Muscle layer of colon (tissue), 2 donors: Measurements from ENCODE around the gene DLGAP3.

Experiments used
- H3K27ac ChIP-seq: one replicate; pipeline ENCODE4 v1.7.0; 2013; ENCODE audit warnings: low read depth, mild to moderate bottlenecking, low read length, moderate library complexity
- H3K27me3 ChIP-seq, 2 donors: one replicate each; pipeline ENCODE4 v1.7.0; 2013; ENCODE audit warnings: low read length in 2 of 2, mild to moderate bottlenecking in 2 of 2; ENCODE audit not compliant: insufficient read depth in 2 of 2, control insufficient read depth in 1 of 2
- H3K36me3 ChIP-seq: one replicate; pipeline ENCODE4 v1.7.0; 2013; ENCODE audit warnings: mild to moderate bottlenecking, low read length; ENCODE audit not compliant: insufficient read depth
- H3K4me1 ChIP-seq: one replicate; pipeline ENCODE4 v1.7.0; 2013; ENCODE audit warnings: mild to moderate bottlenecking, low read length; ENCODE audit not compliant: insufficient read depth
- H3K4me3 ChIP-seq, 2 donors: one replicate each; pipeline ENCODE4 v1.7.0; 2013; ENCODE audit warnings: low read length in 2 of 2, low read depth in 1 of 2, mild to moderate bottlenecking in 1 of 2, moderate library complexity in 1 of 2
- H3K9ac ChIP-seq: one replicate; pipeline ENCODE4 v1.7.0; 2013; ENCODE audit warnings: low read length
- H3K9me3 ChIP-seq: one replicate; pipeline ENCODE4 v1.7.0; 2013; ENCODE audit warnings: mild to moderate bottlenecking, low read length
- donor health status: abdominal sarcoma.
- donor health status: Adenocarcinoma of cecum.

DLGAP3 gene

DNA sequence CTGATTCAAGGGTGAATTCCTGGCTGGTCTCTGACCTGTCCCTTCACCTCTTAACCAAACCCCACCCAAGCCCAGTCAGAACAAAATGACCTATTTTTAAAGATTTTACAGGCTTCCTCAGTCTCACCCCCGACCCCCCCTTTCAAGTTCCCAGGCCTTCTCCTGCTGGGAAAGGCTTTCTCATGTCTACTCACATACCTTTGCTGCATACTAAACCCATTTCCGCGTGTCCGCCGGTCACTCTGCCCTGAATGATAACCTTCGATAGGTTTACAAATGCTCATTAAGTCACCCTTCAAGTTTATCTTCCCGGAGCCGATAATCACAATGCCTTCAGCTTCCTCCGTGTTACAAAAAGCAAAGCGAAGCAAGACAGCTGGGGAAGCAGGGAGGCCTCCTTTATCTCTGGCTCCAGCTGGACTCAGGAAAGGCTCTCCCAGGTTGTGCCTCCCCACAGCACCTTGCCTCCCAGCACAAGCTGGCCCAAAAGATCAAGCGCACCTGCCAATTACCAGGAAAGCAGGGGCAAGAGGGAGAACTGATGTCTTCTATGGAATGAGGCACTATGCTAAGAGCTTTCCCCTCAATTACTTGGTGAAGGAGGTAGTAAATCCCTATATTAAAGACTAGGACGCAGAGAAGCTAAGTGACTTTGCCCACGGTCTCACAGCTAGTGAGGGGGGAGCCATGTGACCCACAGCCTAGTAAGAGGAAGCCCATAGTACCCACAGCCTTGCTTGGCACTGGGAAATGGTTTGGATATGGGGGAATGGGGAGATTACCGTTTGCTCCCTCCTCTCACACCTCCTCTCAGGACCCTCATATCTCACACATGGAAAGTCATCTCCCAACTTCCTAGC is 85.8 kb downstream of the DLGAP3 start:
- Histone ChIP-seq H3K9me3 (no peaks in the 10 kb centered on the region), H3K4me1 (no peaks in the 10 kb centered on the region), H3K4me3 (no peak overlapping the region), H3K27ac (no peak overlapping the region), H3K27me3 (no peaks in the 10 kb centered on the region), H3K36me3 (no peaks in the 10 kb centered on the region), H3K9ac (no peak overlapping the region)

DNA sequence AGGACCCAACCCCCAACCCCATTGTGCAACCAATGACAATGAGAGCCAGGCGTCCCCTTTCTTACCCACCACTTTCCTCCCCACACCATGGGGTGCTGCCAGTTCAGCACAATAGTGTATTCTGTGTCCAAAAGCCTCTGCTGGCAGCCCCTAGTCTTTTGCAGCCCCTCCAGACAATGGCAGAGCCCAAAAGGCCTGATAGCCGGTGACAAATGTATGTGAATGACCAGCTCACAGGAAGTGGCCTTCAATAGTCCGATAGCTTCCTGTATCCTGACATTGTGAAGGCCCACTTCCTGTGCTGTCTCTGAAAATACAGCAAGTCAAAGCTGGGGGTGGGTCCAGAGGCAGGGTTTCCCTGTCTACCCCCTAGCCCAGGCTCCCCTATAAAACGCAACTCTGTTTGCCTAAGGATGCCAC is 86.5 kb downstream of the DLGAP3 start:
- H3K9me3 ChIP-seq: no peaks in the 10 kb centered on the region
- no peaks in the 10 kb centered on the region for H3K27me3 ChIP-seq
- H3K36me3 ChIP-seq: no peaks in the 10 kb centered on the region
- H3K4me1 ChIP-seq: no peaks in the 10 kb centered on the region
- no peak overlapping the region for H3K4me3 ChIP-seq
- no peak overlapping the region for H3K9ac ChIP-seq
- H3K27ac ChIP-seq: no peak overlapping the region

DNA sequence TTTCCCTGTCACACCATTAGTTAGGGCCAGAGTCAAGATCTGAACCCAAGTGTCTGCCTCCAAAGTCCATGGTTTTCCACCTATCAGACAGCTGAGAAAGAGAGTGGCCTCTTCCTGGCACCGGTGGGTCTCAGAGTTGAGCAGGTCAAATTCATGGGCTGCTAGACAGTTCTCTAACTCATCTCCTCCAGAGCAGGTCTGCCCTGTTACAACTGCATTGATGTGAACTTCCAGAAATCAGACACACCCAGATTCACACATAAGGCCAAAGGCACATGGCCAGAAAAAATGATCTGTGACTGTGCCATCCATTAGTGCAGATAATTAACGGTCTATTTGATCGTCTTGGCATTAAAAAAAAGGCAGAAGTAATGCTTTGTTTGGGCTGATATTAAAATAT is 87.4 kb downstream of the DLGAP3 start:
- Histone ChIP-seq H3K4me3 (no peak overlapping the region), H3K9me3 (no peaks in the 10 kb centered on the region), H3K4me1 (no peaks in the 10 kb centered on the region), H3K27me3 (no peaks in the 10 kb centered on the region), H3K36me3 (no peaks in the 10 kb centered on the region), H3K9ac (no peak overlapping the region), H3K27ac (no peak overlapping the region)

DNA sequence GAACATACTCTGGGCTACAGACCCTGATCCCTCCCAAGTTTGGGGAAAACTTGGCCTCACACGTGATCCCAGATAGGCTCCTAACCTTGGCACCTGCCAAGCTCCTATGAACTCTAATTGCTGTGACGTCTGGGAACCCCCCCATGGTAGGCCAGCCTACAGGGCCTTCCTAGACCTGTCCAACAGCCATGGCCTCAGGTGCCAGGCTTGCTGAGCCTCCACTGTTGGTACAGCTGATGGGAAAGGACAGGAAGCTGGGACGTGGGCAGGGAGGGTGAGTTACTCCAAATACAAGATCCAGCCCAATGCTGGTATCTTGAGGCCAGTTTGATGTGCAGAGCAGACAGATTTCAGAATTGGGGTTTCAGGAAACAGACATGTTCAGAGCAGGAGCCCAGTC is 89.0 kb downstream of the DLGAP3 start:
- Histone ChIP-seq H3K36me3 (no peaks in the 10 kb centered on the region), H3K4me3 (no peak overlapping the region), H3K4me1 (no peaks in the 10 kb centered on the region), H3K9me3 (no peaks in the 10 kb centered on the region), H3K9ac (no peak overlapping the region), H3K27me3 (no peaks in the 10 kb centered on the region), H3K27ac (no peak overlapping the region)

DNA sequence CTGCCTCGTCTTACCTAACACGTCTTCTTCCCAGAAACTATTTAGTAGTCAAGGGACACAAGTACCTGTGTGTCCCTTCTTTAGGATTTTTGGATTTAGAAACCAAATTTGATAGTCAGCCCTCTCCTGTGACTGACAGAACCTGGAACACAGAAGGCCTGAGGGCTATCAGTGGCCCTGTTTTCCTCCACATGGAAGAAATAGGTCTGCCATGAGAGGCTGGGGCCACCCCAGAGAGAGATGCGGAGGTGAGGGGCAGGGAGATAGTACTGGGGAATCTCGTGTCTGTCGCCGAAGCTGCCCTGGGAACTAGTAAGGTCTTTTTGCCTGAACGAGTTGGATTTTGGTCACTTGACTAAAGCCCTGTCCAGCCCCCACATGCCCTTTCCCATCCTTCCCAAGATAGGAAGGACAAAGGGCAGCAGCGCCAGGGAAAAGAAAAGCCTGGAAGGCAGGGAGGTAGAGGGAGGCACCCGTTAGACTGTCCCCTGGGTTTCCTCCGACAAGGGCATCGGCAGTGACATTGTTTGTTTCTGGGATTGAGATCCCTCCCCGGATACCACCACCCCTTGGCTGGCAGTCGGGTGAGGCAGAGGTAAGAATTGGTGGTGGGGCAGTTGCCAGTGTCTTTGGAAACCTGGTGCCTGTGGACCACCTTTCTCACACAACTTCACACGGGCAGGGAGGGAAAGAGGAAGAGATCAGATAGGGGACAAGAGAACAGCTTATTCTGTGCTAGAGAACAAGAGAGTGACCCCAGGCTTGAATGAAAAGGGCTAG is 89.7 kb downstream of the DLGAP3 start:
- no peak overlapping the region for H3K9ac ChIP-seq
- no peaks in the 10 kb centered on the region for H3K9me3 ChIP-seq
- H3K27me3 ChIP-seq: no peaks in the 10 kb centered on the region
- H3K4me1 ChIP-seq: no peaks in the 10 kb centered on the region
- no peak overlapping the region for H3K4me3 ChIP-seq
- no peaks in the 10 kb centered on the region for H3K36me3 ChIP-seq
- no peak overlapping the region for H3K27ac ChIP-seq

DNA sequence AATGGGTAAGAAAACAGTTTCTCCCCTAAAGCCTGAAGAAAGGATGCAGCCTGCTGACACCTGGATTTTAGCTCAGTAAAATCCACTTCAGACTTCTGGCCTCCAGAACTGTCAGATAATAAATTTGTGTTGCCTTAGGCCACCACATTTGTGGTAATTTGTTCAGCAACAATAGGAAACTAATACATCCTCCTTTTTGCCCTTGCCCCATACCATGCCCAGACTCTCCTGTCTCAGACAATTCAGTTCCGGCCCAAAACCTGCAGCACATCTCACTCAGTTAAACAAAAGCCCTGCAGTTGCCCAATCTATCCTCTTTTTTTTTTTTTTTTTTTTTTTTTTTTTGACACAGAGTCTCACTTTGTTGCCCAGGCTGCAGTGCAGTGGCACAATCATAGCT is 95.7 kb downstream of the DLGAP3 start:
- Histone ChIP-seq H3K4me3 (no peak overlapping the region), H3K4me1 (no peaks in the 10 kb centered on the region), H3K27me3 (no peaks in the 10 kb centered on the region)

DNA sequence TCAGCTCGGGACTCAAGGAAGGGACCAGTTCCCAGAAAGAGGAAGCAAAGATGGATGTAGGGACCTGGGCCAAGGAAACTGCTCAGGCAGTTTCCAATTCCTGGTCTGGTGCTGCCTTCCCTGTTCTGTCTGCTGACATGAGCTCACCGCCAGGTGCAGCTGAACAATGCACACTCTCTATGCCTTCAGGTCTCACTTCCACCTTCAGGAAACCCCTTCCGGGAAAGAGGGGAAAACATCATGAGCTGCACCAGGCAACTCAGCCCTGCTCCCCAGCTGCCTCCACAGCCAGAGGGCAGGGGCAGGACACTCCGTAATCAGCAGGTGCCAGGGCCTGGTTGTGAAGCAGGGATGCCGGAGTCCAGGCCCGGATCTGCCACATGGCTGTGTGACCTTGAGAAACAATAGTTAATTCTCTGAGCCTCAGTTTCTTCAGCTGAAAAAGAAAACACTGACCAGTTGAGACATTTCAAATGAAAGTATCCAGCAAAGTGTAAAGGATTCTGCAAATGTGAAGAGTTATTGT is 97.7 kb downstream of the DLGAP3 start:
- Histone ChIP-seq H3K27me3 (no peaks in the 10 kb centered on the region), H3K9me3 (no peaks in the 10 kb centered on the region), H3K27ac (no peak overlapping the region), H3K4me3 (no peak overlapping the region), H3K4me1 (no peaks in the 10 kb centered on the region), H3K36me3 (no peaks in the 10 kb centered on the region), H3K9ac (no peak overlapping the region)

More for the DNA sequence above, 95.7 kb downstream of the DLGAP3 start:
- Histone ChIP-seq H3K9ac (no peak overlapping the region), H3K9me3 (no peaks in the 10 kb centered on the region), H3K36me3 (no peaks in the 10 kb centered on the region), H3K27ac (no peak overlapping the region)

DNA sequence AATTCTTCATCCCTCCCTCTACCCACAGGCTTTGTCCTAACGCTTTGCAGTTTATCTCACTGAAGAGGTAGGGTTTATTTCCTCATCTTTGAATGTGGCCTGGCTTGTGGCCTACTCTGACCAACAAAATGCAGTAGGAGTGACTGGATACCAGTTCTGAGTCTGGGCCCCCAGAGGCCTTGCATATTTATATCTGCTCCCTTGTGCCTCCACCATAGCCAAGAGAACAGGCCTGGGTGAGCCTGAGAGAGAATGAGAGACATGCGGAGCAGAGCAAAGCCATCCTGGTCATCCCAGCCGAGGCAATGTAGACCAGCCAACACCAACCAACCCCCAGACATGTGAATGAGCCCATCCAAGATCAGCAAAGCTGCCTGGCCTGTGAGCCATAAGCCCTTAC is 100.2 kb downstream of the DLGAP3 start:
- Histone ChIP-seq H3K36me3 (no peaks in the 10 kb centered on the region), H3K4me3 (no peak overlapping the region), H3K4me1 (no peaks in the 10 kb centered on the region), H3K9me3 (no peaks in the 10 kb centered on the region), H3K27ac (no peak overlapping the region), H3K27me3 (no peaks in the 10 kb centered on the region), H3K9ac (no peak overlapping the region)

DNA sequence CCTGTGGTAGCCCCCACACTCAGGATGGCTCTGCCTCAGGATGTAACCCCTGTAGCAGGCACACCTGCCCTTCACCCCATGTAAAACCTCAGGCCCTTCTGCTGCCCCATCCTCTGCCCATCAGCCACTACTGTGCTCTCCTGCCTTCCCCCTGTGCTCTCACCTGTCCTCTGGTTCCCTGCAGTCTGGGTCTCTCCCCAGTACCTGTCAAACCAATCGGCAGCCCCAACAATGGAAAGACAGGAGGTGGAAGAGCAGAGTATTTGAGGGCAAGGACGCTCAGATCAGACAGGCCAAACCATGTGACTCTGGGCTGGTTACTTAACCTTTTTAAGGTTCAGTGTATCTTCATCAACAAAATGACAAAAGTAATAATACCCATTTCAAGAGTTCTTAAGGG is 100.8 kb downstream of the DLGAP3 start:
- no peaks in the 10 kb centered on the region for H3K9me3 ChIP-seq
- no peak overlapping the region for H3K9ac ChIP-seq
- no peaks in the 10 kb centered on the region for H3K4me1 ChIP-seq
- no peaks in the 10 kb centered on the region for H3K36me3 ChIP-seq
- no peak overlapping the region for H3K4me3 ChIP-seq
- no peaks in the 10 kb centered on the region for H3K27me3 ChIP-seq
- no peak overlapping the region for H3K27ac ChIP-seq

DNA sequence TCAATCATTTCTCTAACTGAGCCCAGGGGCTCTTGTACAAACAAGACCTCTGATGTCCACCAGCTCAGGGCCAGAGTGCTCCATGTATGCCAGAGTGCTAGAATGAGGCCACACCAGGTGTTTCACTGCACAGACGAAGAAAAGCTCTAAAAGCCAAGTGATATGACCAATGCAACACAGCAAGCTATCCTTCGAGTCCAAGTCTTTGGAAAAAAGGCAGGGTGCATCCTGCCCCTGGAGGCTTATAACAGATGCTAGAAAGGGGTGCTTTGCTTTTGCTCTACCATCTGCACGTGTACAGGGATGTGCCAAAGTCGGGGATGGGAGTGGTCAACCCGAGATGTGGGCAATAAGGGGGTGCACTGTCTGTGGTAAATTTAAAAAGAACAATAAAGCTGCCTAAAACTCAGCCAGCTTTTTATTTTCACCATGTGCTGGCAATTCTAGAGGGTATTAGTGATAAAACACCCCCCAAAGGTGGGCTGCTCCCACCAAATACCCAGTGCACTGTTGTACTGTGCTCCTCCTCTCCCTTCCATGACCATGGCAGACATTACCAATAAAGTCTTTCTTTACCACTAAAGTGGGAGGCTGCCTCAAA is 102.0 kb downstream of the DLGAP3 start:
- H3K36me3 ChIP-seq: no peaks in the 10 kb centered on the region
- no peak overlapping the region for H3K27ac ChIP-seq
- no peaks in the 10 kb centered on the region for H3K4me1 ChIP-seq
- H3K9me3 ChIP-seq: no peaks in the 10 kb centered on the region
- H3K9ac ChIP-seq: no peak overlapping the region
- H3K4me3 ChIP-seq: no peak overlapping the region
- no peaks in the 10 kb centered on the region for H3K27me3 ChIP-seq

DNA sequence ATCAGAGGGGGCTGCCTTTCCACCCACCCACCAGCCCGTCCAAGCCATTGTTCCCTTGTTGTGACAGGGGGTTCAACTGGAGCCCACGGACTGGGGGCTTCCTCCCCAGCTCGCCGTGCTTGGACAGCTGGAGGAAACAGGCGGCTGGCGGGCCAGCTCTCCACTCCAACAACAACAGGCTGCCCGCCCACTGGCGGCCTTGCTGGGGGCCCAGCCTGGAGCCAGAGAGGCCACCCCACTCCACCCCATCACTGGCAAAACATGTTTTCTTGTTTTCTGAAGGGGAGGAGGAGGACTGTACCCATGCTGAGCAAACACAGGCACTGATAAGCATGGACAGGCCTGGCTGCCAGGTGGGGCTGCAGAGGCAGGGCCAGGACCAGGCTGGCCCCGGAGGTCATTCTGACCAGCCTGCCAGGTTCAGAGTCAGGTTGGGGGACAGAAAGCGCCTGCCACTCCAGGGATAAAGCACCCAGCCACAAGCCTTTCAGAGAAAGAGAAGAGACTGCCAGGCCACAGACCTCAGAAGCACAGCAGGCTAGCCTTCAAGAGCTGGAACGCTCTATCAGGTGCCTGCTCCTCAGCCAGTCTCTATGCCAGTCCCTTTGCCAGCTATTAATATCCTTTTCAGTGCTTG is 103.9 kb downstream of the DLGAP3 start:
- Histone ChIP-seq H3K27me3 (no peaks in the 10 kb centered on the region), H3K9ac (no peak overlapping the region), H3K4me1 (no peaks in the 10 kb centered on the region), H3K27ac (no peak overlapping the region), H3K4me3 (no peak overlapping the region), H3K9me3 (no peaks in the 10 kb centered on the region), H3K36me3 (no peaks in the 10 kb centered on the region)
